HG03025 (cell line): Measurements from ENCODE around the gene SLC35F6.
"Not testable (repeated sequence)": the region's sequence is repeated elsewhere in the genome, so short reads cannot be mapped to it uniquely, and the experiment has no call there.

Source experiments
- ATAC-seq: cut with Tn5 transposase; IDR thresholded peaks from one replicate; pipeline ENCODE4 v1.9.1; 2021; ENCODE audit warnings: mild to moderate bottlenecking, moderate library complexity; ENCODE audit not compliant: unreplicated experiment, low FRiP score

The SLC35F6 gene

DNA sequence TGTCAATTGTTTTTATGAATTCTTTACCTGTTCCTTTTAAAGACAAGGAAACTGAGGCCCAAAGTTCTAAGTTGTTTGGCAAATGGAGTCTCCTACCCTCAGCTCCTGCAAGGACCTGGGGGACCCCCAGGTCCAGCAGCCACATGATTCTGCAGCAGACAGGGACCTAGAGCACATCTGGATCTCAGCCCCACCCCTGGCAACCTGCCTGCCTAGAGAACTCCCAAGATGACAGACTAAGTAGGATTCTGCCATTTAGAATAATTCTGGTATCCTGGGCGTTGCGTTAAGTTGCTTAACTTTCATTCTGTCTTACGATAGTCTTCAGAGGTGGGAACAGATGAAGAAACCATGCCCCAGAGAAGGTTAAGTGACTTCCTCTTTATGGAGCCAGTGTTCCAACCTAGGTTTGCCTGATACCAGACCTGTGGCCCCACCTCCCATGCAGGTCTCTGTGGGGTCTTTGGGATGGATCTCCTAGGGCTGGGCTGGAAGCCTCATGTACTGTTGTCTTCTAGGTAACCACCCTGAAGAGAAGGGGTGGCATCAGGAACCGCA, 16.2 kb downstream of the SLC35F6 start:
- no peak for ATAC-seq

DNA sequence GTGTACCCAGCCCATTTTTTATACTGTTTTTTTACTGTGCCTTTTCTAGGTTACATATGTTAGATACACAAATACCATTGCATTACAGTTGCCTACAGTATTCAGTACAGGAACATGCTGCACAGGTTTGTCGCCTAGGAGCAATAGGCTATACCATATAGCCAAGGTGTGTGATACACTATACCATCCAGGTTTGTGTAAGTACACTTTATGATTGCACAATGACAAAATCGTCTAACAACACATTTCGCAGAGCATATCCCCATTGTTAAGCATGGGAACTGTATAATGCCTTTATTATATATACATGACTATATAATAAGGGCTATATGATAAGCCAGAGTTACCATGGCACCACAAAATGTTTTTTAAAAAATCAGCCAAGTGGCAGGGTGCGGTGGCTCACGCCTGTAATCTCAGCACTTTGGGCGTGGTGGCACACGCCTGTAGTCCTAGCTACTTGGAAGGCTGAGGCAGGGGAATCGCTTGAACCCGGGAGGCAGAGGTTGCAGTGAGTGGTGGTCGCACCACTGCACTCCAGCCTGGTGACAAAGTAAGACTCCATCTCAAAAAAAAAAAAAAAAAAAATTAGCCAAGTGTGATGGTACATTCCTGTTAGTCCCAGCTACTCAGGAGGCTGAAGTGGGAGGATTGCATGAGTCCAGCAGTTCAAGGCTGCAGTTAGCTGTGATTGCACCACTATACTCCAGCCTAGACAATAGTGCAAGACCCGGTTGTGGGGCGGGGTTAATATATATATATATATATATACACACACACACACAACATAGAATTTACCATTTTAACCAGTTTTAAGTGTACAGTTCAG, 19.0 kb downstream of the SLC35F6 start:
- ATAC-seq = no peak

DNA sequence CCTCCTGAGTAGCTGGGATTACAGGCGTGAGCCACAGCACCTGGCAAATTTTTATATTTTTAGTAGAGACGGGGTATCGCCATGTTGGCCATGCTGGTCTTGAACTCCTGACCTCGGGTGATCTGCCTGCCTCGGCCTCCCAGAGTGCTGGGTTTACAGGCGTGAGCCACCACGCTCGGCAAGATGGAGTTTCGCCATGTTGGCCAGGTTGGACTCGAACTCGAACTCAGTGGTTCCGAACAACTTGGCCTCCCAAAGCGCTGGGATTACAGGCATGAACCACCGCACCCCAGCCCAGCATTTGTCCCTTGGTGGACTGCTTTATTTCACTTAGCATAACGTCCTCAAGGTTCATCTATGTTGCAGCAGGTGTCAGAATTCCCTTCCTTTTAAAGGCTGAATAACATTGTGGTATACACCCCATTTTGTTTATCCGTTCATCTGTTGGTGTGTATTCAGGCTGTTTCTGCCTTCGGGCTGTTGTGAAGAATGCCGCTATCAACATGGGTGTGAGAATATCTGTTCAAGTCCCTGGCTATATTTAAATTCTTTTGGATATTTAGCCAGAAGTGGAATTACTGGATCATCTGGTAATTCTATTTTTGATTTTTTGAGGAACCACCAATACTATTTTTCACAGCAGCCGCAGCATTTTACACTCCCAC, 20.6 kb downstream of the SLC35F6 start:
- no peak for ATAC-seq

DNA sequence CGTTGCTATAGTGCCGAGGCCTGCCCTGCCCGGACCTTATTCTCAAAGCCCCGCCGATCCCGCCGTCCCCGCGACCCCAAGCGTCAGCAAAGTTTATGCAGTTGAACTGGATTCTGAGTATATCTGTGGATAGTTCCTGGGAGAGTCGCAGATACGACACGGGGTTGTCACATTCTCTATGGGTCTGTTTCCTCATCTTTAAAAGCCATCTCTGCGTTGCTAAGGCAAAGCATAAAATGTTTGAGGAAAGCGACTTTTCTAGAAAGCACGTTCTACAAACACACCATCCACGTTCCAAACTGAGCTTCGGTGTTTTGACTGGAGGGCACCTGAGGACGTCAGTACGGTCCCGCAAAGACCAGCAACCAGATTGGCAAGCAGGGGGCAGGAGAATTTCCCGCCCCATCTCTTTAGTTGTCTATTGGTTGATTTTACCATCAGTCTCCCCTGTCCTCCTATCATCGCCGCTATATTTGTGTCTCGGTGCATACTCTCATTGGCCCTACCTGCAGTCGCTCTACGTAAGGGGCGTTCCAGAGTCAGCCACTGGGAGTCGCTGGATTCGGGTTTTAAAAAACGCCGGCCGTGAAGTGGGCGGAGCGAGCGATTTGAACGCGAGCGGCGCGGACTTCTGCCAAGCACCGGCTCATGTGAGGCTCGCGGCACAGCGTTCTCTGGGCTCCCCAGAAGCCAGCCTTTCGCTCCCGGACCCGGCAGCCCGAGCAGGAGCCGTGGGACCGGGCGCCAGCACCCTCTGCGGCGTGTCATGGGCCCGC, 21.5 kb downstream of the SLC35F6 start, which contains the start of gene CENPA:
Gene CENPA (plus strand): TSS at position 626 of the 776 bp plus-strand sequence. CDS start 141 bp downstream, at position 767.
- peak; percentile 97 for ATAC-seq

DNA sequence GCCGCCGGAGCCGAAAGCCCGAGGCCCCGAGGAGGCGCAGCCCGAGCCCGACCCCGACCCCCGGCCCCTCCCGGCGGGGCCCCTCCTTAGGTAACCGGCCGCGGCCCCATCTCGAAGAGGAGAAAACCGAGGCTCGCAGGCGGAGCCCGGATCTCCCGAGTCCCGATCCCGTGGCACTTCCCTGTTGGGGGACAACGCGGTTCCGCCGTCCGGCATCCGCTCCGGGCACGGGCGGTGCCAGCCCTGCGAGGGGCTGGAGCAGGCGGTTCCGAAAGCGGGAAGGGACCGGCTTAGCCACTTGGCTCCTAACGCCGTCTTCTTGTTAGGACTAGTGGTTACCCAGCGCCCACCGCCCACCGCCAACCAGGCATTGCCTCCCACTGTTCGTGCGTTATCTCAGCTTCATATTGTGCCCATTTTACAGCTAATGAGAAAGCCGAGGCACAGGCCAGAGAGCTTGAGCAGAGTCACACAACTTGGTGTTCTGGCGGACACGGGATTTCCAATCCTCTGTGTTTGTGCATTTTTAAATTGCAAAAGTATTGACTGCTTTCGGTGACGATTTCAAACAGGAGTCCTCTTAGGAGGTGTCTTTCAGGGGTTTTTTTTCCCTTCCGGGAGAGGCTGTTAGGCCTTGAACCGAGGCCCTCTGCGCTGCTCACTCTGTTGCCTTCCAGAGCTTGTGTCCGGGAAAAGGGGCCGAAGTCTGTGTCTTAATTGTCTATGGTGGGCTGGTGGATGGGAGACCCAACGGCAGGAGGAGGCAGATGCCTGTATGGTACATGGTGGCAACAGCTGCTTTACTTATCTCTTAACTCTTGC, 22.3 kb downstream of the SLC35F6 start:
- peak; percentile 12 for ATAC-seq

DNA sequence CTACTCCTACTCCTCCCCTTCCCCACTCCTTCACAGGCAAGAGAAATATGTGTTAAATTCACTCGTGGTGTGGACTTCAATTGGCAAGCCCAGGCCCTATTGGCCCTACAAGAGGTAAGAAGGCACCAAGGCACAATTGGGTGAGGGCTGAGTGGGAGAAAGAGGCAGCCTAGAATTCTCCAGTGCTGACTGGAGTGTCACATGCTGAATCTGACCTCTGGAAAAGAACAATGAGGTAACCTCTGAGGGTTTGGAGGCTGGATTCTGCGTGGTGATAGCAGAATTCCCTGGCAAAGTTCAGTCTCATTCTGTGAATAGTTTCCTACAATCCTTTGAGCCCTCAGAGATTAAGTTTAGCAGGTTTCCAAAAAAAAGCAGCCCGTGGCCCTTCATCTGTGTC, 28.6 kb downstream of the SLC35F6 start:
- ATAC-seq = no peak

DNA sequence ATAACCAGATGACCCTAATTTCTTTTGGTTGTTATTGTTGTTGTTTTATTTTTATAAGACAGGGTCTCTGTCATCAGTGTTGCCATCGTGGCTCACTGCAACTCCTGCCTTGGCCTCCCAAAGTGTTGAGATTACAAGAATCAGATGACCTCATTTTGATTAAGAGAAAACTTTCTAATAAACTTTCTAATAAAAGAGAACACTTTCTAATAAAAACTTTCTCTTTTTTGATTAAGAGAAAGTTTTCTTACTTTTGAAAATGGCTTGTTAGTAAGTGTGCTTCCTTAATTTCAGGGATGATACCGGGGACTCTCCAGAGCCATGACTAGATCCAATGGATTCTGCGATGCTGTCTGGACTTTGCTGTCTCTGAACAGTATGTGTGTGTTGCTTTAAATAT, 29.4 kb downstream of the SLC35F6 start:
- ATAC-seq = no peak

DNA sequence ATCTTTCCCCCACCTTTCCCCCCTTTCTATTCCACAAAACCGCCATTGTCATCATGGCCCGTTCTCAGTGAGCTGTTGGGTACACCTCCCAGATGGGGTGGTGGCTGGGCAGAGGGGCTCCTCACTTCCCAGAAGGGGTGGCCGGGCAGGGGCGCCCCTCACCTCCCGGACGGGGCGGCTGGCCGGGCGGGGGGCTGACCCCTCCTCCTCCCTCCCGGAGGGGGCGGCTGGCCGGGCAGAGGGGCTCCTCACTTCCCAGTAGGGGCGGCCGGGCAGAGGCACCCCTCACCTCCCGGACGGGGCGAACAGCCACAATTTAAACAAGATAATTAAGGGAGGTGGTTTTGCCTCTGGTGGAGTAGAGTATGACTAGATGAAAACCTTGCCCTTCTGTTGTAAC, 31.1 kb downstream of the SLC35F6 start:
- ATAC-seq = not testable (repeated sequence)

DNA sequence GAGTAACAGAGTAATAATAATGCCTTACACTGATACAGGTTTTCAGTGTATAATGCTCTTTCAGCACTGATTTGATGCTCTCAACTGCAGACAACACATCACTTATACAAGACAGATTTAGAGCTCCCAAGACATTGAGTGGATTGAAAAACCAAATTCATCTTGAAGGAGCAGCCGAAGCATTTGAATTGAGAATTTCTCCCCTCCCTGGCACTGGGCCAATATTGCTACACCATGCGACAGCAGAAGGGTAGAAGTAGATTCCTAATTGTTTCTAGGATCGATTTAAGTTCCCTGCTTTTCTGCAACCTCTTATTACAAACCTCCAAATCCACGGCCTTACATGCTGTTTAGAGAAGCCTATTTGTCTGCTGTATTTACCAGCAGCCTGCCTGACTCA, 37.2 kb downstream of the SLC35F6 start:
- ATAC-seq = no peak

DNA sequence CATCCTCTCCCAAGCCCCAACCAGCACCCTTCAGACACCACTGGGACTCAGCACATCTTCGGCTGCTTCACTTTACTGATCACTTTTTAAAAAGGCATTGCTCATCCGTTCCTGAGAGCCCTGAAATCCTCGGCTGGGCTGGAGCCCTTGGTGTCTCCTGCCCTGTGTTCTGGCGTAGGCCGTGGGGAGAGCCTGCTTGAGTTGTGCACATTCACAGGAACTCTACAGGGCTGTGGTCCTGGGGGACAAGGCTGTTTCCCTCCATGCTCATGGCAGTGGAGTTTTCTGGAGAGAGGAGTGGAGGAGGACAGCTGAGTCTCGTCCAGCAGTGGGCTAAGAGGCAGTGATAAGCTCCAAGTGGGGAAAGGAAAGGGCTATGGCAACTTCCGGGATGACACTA, 37.7 kb downstream of the SLC35F6 start:
- no peak for ATAC-seq

DNA sequence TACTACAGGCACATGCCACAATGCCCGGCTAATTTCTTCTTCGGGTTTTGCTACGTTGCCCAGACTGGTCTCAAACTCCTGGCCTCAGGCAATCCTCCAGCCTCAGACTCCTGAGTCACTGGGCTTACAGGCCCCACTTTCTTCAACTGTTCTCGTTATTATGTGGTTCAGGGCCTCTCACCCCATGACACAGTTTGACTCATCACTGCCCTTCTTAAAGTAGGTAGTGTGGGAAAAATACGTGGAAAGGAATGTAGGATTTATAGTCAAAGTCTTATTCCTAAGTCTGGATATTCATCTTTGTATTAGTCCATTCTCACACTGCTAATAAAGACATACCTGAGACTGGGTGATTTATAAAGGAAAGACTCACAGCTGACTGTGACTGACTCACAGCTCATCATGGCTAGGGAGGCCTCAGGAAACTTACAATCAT, 41.2 kb downstream of the SLC35F6 start:
- ATAC-seq = no peak

DNA sequence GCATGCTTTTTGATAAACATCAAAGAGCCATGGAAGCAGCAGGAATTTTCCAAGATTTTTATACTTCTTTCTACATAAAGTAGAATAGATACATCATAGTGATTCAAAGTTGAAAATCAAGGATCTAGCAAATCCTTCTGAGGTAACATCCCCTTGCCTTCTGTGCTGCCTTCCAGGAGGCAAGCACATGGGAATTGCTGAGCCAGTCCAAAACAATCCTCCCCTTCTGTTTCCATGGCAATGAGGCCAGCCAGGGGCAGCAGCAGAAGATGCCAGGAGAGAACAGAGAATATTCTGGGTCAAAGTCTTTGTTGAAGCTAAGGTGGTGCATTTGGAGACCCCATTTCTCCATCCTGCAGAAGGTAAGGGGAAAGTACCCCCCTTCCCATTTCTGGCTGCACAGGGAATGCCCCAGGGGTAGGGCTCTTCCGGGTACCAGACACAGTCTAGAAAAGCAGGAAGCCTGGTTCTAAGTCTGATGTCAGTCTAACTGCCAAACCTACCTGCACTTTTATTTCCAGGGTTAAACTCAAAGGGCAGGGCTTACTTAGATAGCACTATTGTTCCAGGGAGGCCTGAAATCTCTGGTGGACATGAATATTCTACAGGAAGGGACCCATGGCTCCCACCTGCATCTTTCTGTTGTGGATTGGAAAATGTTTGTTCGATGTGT, 43.8 kb downstream of the SLC35F6 start:
- ATAC-seq = no peak

DNA sequence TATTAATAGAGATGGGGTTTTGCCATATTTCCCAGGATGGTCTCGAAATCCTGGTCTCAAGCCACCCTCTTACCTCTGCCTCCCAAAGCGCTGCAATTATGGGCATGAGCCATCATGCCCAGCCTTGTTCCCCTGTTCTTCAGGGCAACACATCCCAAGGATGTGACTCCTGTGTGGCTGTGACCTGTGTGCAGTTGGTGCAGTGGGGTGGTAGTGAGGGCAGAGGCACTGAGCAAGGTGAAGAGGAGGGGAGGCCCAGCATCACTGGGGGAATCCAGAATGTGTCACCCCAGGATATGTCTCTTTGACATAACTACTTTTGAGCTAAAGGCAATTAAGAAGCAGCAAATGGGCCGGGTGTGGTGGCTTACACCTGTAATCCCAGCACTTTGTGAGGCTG, 45.1 kb downstream of the SLC35F6 start:
- ATAC-seq = no peak

DNA sequence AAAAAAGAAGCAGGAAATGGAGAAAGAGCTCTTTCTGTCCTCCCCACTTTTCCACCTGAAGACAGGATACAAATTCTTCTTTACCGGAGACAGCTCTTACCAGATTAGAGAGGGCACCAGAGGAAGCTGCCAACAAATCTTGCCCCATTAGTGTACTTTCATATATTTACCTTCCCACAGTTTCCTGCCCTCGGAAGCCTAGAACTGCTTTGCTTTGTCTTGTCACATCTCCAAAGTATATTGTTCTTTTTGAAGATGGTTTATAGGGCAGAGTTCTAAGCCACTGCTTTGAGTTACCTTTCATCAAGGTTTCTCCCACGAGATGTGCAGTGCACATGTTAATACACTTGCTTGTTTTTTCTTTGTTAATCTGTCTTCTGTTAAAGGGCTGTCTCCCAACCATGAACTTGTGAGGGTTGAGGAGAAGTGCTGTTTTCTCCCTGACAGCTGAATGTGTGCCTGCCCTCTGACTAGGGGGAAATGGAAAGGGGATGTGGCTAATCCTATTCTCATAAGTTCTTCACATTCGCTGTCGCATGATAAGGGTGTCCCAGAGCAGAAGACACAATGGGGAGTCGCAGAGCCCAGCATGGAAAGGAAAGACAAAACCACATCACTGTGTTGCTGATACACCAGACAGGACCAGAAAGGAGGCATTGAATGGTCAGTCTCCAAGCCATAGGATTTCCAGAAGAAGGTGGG, 45.9 kb downstream of the SLC35F6 start:
- no peak for ATAC-seq

DNA sequence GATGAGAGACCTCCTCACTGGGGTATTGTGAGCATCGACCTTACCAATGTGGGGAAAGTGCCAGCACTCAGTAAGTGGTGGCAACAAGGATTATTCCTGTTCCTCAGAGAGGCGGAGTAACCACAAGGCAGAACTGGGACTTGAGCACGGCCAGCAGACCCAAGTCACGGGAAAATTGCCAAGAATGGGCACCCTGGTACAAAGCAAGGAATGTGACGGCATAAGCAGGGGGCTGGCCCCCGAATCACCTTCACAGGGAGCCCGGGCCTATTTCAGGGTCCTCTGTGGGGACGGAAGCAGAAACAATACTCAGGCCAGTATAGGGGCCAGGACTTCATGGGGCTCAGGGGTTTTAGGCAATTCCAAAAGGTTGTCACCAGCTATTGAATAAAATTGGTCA, 47.2 kb downstream of the SLC35F6 start:
- ATAC-seq = no peak

DNA sequence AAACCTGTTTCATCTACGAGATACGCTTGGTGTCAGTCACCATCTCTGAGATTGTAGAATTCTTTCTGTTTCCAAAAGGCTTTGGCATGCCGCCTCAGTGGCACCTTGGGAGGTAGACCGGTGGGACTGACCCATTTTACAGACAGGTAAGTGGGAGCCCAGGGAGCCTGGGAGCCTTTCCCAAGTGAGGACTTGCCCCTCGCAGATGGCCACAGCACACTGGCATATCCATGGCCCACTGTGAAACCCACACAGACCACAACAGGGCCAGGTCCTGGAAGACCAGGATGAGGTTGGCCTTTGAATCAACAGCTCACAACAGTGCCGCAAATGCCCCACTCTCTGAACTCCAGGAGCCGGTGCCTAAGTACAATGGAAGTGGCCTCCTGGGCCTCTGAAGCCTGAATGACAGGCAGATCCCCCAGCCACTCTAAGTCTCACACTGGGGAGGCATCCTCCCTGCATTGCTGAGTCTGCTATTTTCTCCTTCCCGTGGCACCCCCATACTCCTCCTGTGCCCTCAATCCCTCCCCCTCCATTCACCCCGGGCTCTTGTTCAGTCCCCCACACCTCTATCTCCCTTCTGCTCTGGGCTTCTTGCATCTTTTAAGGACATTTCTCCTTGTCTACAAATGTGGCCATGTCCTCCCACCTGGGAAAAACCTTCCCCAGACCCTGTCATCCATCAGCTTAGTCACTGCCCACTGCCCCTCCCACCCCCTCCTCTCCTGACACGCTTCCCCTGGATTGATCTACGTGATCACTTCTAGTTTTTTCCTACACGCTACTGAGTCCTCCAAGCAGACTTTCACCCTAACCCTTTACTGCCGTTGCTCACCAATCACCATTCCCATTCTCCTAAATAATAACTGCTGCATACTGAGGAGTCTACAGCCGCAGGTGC, 48.0 kb downstream of the SLC35F6 start:
- ATAC-seq = no peak

DNA sequence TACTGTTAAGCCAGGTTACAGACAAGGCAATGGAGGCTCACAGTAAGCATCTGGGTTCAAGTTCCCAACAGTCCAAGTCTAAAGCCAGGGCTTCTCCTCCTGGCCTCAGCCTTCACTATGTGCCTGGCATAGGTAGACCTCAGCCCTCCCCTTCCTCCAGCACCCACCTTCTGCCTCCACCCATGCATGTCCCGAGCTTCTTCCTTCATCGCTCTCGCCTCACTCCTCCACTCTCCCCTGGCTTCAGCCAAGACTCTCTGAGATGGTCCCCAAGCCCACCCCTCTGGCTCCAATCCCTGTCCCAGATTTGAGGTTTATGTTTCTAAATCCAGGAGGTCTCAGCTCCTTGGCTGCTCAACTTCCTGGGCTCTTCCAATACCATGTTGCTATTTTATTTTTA, 48.6 kb downstream of the SLC35F6 start:
- no peak for ATAC-seq
